ENCODE results near the gene ENTPD5.

- TF ChIP-seq REST (IDR thresholded peaks at IDR 0.05) (no peak), CTCF (IDR thresholded peaks at IDR 0.05; ENCODE audit: low read depth, low read length, missing input control) (no peak), SP1 (IDR thresholded peaks at IDR 0.05) (no peak), HNF4G (IDR thresholded peaks at IDR 0.05) (no peak)
Observed at GRCh38 chr14:74065746-74066575, 46.9 kb upstream of the ENTPD5 start.

Measured in liver (tissue), 3 donors.